ENCODE measurements around the gene DMRT1. TPM values are rescaled to one million over a fixed set of nuclear protein-coding genes. Genes with fewer than 3 reads are reported as not detected.

Gene DMRT1
- total RNA-seq, 1 experiment from 2014 or later, result not detected

GRCh38 chr9:922731-923130 lies 81.2 kb downstream of the DMRT1 start:
- ChIA-PET CTCF (no interaction called here), POLR2A (no interaction called here)
- H3K27me3 ChIP-seq (ENCODE audit: control insufficient read depth, insufficient read depth, low read length), result no peaks in the 10 kb centered on the region
- in situ Hi-C loops (cut with HindIII; ENCODE audit: low pct_unique_long_range_greater_than_20kb, low sequenced_read_pairs) (no loop called here), intact Hi-C loops (cut with micrococcal nuclease; ENCODE audit: unreplicated experiment) (no loop called here)
- no peak for DNase-seq (ENCODE audit: low read depth, low spot score)
- TF ChIP-seq TCF7L2 (IDR thresholded peaks at IDR 0.05; ENCODE audit: low read depth, low read length), result no peak
- TF ChIP-seq, protein P1, sequence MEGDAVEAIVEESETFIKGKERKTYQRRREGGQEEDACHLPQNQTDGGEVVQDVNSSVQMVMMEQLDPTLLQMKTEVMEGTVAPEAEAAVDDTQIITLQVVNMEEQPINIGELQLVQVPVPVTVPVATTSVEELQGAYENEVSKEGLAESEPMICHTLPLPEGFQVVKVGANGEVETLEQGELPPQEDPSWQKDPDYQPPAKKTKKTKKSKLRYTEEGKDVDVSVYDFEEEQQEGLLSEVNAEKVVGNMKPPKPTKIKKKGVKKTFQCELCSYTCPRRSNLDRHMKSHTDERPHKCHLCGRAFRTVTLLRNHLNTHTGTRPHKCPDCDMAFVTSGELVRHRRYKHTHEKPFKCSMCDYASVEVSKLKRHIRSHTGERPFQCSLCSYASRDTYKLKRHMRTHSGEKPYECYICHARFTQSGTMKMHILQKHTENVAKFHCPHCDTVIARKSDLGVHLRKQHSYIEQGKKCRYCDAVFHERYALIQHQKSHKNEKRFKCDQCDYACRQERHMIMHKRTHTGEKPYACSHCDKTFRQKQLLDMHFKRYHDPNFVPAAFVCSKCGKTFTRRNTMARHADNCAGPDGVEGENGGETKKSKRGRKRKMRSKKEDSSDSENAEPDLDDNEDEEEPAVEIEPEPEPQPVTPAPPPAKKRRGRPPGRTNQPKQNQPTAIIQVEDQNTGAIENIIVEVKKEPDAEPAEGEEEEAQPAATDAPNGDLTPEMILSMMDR (IDR thresholded peaks at IDR 0.05), result no peak
- TF ChIP-seq REST (IDR thresholded peaks at IDR 0.05; ENCODE audit: insufficient read depth in 1 of 2, low read depth in 2 of 2, low read length in 1 of 2), result no peak
- no peak for TF ChIP-seq SIN3A (IDR thresholded peaks at IDR 0.05; ENCODE audit: borderline replicate concordance, insufficient read depth, low read depth, low read length)
- TF ChIP-seq POLR2AphosphoS5 (IDR thresholded peaks at IDR 0.05; ENCODE audit: low read depth, low read length), result no peak
- H3K4me3 ChIP-seq (ENCODE audit: low read depth in 2 of 2, low read length in 2 of 2), result no peak overlapping the region
- H3K36me3 ChIP-seq (ENCODE audit: control insufficient read depth, insufficient read depth, low read length), result no peaks in the 10 kb centered on the region
- no peaks in the 10 kb centered on the region for H3K9me3 ChIP-seq (ENCODE audit: control insufficient read depth, insufficient read depth, low read depth, low read length)
- H3K4me1 ChIP-seq (ENCODE audit: control insufficient read depth, insufficient read depth, low read length), result no peaks in the 10 kb centered on the region
- no peak overlapping the region for H3K27ac ChIP-seq (ENCODE audit: low read length)
- no TSS peak for BruUV-seq (replicated peaks)
- ATAC-seq, result no peak

- ChIA-PET CTCF (interaction anchor here (0.5 kb wide), 1 partner anchor 15 kb away, joined by 6 read pairs; no protein-coding TSS in a partner anchor), POLR2A (no interaction called here)
- intact Hi-C loops (cut with micrococcal nuclease; ENCODE audit: unreplicated experiment), result no loop called here
These were observed 85.5 kb downstream of the DMRT1 start for GRCh38 chr9:926976-927375.

More at GRCh38 chr9:926976-927375, 85.5 kb downstream of the DMRT1 start:
- ATAC-seq, result no peak
- no peaks in the 10 kb centered on the region for H3K27me3 ChIP-seq (ENCODE audit: control insufficient read depth, insufficient read depth, low read length)
- DNase-seq (ENCODE audit: low read depth, low spot score), result no peak
- no peaks in the 10 kb centered on the region for H3K36me3 ChIP-seq (ENCODE audit: control insufficient read depth, insufficient read depth, low read length)
- TF ChIP-seq REST (IDR thresholded peaks at IDR 0.05; ENCODE audit: insufficient read depth in 1 of 2, low read depth in 2 of 2, low read length in 1 of 2), result no peak
- TF ChIP-seq TCF7L2 (IDR thresholded peaks at IDR 0.05; ENCODE audit: low read depth, low read length), result no peak
- TF ChIP-seq, protein P1 (IDR thresholded peaks at IDR 0.05), result no peak
- no peak for TF ChIP-seq POLR2AphosphoS5 (IDR thresholded peaks at IDR 0.05; ENCODE audit: low read depth, low read length)
- TF ChIP-seq SIN3A (IDR thresholded peaks at IDR 0.05; ENCODE audit: borderline replicate concordance, insufficient read depth, low read depth, low read length), result no peak
- BruUV-seq (replicated peaks), result no TSS peak
- no peak overlapping the region for H3K4me3 ChIP-seq (ENCODE audit: low read depth in 2 of 2, low read length in 2 of 2)
- no peaks in the 10 kb centered on the region for H3K9me3 ChIP-seq (ENCODE audit: control insufficient read depth, insufficient read depth, low read depth, low read length)
- in situ Hi-C loops (cut with HindIII; ENCODE audit: low pct_unique_long_range_greater_than_20kb, low sequenced_read_pairs), result no loop called here
- no peak overlapping the region for H3K27ac ChIP-seq (ENCODE audit: low read length)
- no peaks in the 10 kb centered on the region for H3K4me1 ChIP-seq (ENCODE audit: control insufficient read depth, insufficient read depth, low read length)

Measured in Panc1 (cell line).